GM18907 (cell line): ENCODE data around the gene STX8.

Experiments used
- ATAC-seq: cut with Tn5 transposase; IDR thresholded peaks from one replicate; pipeline ENCODE4 v1.9.1; 2021; ENCODE audit warnings: mild to moderate bottlenecking, moderate library complexity; ENCODE audit not compliant: unreplicated experiment

The STX8 gene

DNA sequence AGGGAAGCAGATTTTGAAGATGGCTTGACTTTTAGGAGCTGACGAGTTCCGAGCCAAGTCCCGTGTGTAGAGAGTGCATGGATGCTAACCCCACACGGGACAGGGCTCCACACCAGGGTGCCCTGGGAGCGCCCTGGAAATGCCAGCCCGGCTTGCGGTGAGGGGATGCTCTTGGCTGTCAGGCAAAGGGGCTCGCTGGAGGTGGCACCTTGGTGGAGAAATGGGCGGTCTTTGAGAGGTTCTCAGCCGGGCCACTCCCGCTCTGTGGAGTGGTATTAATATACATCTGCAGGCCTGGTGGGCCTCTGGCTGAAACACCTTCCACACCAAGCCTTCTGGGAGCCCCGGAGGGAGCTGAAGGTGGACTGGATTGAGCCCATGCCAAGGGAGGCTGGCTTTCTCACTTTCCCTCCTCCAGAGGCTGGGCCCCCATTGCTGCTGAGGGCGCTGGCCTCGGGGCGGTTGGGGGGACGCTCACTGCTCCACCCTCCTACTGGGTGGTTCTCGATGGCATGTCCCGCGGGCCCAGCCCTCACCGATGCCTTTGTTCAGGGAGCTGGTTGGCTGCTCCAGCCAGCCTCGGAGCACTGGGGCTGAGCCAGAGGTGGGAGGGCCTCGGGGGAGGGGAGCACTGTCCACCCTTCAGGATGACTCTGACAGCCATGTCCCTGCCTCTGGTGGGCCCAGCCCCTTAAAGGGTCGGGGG is 344.0 kb downstream of the STX8 start:
- no peak for ATAC-seq

DNA sequence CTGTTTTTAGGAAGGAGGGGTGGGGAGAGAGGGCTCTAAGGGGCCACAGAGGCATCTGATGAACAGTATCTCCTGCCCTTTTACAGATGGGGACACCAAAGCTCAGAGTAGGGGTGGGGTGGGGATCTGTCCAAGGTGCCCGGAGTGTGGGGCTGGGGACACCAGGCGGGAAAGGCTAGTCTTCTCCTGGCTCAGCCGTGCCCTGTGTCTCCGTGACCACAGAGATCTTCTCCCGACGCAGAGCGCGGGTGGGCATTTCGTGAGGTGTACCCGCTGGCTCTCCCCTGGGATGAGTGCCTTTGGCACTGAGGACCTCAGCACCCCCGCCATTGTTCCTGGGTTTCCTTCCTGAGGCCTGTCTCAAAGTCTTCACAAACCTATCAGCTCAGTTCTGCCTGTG is 344.8 kb downstream of the STX8 start:
- no peak for ATAC-seq

DNA sequence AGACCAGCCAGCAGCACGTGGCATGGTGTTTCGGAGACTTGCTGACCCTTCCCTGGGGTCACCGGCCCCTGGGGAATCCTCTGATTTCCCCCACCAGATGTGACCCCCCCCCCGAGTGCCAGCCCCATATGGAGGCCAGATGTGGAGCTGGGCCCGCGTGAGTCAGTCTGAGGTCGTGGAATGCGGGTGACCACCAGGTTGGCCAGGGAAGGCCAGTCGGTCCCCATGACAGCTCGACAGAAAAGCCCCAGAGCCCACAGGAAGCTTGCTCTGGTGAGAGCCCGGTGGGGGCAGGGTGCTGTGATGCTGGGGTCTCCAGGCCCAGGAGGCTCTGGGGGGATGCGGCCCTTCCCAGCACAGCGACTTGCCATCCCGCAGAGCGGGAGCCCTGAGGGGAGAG is 345.3 kb downstream of the STX8 start:
- no peak for ATAC-seq

DNA sequence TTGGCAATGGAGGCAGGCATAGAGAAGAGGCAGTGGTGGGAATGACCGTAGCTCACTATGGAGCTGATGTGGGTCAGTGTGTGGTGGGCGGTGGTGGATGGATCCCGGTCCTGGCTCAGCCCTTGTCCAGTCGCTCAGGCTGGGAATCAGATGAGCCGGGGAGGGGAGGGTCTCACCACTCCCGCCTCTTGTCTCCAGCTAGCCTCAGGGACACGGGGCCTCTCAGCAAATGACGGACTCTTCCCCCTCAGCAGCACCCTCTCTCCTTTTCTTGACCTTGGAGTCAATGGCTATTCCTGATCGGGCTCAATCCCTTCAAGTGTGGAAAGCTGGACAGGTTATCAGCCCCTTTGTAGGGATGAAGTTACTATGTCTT is 345.8 kb downstream of the STX8 start:
- ATAC-seq = no peak

DNA sequence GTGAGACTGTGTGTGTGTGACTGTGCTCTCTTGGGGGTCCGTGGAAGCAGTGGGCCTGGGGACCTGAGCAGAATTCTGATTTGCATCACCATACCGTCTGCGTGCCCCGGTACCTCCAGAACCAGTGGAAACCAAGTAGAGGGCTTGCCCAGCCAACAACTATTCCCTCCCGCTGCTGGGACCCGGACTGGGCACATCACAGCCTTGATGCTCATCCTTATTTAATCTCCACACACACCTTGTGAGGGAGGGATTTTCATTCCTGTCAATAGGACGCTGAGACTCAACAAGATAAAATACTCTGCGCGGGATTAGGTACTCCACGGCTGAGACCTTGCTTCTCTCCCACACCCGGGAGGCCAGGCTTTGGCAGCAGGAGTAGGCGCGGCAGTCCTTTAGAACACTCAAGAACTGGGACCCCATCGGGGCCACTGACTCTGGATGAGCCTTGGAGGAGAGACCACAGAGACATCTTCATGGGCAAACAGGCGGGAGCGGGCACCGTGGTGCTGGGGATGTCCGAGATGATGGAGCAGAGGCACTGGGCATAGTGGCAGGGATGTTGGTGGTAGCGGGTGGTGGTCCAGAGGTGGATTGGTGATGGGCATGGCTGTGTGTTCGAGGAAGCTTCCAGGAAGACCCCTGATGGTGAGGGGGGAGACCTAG is 346.3 kb downstream of the STX8 start:
- no peak for ATAC-seq

DNA sequence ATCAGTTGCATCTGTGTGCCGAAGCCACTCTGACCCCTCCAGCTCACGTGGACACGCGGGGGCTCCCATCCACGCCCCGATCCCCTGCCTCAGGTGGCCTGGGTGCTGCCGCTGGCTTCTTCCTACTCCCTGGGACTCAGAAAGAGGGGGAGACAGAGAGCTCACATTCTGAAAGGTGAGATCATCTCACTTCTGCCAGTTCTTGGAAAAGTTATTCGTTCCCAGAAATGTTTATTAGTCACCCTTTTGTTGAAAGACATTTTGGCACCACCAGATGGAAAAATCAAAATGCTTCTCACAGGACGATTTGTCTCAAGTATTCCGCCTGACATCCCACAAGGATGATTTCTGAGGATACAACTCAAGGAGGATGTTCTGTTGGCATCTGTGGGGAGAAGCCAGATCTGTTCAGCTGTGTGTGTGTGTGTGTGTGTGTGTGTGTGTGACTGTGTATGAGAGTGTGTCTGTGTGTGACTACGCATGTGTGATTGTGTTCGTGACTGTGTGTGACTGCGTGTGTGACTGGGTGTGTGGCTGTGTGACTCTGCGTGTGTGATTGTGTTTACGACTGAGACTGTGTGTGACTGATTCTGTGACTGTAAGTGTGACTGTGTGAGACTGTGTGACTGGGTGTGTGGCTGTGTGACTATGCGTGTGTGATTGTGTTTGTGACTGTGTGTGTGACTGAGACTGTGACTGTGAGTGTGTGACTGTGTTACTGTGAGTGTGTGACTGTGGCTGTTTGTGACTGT is 347.0 kb downstream of the STX8 start:
- no peak for ATAC-seq

DNA sequence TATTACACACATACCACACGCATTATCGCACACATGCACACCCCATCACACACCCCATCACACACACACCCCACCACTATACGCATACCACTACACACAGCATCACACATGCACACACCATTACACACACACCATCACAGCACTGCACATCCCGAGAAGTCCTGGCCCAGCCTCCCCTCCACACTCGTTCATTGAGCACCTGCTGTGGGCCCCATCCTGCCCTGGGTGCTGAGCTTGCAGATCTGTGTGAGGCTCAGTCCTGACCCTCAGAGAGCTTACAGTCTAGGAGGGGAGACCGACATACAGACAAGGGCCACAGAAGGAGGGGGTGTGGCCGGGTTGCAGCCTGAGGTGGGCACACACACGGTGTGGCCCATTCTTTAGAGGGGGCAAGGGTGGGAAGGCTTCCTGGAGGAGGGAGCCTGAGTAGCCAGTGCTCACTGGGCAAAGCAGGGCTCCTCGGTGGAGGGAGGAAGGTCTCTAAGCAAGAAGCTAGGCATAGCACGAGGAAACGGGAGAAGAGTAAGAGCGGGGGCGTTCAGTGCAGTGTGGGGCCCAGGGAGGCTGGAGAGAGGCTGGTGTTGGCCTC is 347.7 kb downstream of the STX8 start:
- no peak for ATAC-seq

DNA sequence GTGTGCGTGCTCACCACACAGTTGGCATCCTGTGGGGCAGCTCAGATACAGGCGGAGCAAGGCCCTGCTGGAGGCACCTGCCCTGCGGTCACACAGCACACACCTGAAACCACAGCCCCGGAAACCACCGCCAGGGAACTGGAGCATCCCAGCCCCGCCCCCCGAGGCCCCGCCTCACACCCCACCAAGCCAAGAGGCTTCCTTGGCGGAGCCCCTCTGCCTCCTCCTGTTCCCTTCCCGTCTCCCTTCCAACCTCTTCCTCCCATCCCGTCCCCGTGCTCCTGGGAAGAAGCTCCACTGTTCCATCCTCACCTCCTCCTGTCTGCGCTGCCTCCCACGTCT is 348.9 kb downstream of the STX8 start:
- no peak for ATAC-seq

DNA sequence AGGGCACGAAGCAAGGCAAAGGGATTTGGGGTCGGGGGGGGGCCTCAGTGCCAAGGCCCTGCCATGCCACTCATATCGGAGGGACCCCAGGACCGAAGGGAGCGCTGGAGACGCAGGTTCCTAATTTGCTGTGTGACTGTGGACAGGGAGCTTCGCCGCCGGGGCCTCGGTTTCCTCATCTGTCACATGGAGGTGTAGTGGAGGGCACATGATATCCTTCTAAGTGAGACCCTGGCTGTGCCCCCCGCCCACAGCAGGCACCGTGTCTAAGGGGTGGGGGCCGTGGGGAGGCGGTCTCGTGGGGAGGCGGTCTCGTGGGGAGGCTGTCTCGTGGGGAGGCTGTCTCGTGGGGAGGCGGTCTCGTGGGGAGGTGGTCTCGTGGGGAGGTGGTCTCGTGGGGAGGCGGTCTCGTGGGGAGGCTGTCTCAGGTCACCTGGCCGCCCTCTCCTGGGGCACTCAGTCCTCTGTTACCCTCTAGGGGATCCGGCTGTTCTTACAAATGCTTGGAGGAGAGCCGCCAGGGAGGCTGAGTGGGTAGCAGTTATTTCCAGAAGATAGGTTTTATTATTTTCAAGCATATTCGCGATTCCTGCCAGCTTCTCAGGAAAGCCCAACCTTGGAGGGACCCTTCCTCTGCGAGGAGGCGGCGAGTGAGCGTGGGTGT is 349.4 kb downstream of the STX8 start:
- ATAC-seq = no peak

DNA sequence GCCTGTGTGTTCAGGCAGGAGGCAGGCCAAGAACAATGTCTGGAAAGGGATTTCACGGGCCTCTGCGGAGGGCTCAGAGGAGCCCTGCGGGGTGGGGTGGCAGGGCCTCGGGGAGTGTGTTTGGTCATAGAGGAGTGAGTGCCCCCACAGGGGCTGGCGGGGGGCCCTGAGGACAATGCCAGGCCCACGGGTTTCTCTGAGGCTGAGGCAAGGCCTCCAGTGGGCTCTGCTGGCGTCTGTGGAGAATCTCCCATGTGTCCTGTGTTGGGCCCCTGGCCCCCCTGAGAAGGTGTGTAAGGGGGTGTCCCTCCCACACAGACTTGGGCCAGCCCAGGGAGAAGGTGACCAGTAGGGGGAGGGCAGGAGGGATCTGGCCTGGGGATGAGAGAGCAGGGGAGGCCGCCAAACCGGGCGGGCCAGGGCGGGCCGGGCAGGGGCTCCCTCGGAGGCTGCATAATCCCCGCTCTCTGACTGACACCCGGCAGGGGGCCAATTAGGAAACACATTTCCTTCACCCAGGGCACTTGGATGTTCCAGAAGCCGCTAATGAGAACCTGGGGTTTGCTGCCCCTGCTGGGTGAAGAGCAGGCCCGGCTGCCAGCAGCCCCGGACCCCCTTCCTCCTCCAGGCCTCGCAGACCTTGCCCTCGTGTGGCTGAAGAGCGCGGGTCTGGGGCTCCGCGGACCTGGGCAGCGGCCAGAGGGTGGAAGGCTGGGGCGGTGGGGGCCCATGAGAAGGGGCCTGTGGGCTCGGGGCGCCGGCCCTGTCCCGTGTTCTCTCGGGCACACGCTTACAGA is 350.1 kb downstream of the STX8 start:
- ATAC-seq = no peak

DNA sequence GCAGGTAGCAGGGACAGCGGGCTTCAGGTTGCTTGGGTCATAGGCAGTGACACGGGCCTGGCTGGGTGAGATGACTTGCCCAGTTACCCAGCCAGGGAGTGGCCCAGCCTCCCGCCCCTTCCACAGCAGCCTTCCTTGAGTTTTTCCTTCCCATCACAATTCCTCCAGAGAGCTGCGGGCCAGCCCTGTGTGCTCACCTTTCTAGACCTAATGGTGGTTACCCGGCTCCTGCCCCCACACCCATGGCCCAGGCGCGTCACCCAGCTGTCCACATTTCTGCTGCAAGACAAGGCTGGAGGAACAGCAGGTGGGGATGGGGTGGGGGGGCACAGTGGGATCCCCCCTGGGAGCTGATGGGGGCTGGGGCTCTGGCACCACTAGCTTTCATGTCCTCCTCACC is 351.1 kb downstream of the STX8 start:
- ATAC-seq = no peak

DNA sequence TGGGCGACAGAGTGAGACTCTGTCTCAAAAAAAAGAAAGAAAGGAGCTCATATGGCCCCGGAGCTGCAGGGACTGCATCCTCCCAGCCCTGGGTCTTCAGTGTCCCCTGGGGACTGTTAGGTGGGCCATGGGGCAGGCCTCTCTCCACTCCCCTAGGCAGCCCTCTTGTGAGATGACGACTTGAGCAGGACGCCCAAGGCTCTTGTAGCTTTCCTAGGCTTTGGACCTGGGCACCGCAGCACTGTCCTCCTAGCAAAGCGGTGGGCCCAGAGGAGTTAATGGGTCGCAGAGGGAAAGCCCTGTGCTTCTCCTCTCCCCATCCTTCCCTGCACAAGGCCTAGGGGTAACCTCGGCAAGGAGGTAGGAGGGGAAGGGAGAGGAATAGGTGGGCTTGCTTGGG is 352.1 kb downstream of the STX8 start:
- no peak for ATAC-seq

DNA sequence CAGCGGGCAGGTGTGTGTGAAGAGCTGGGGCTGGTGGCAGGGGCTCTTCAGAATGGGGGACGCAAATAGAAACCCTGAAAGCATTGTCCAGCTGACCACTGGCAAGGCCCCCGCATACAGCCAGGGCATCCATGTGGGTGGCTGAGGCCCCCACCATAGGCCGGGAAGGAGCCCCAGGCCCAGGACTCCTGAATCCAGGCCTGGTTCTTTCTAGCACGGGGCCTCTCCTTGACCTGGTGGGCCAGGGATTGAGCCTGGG is 353.8 kb downstream of the STX8 start:
- ATAC-seq = no peak

DNA sequence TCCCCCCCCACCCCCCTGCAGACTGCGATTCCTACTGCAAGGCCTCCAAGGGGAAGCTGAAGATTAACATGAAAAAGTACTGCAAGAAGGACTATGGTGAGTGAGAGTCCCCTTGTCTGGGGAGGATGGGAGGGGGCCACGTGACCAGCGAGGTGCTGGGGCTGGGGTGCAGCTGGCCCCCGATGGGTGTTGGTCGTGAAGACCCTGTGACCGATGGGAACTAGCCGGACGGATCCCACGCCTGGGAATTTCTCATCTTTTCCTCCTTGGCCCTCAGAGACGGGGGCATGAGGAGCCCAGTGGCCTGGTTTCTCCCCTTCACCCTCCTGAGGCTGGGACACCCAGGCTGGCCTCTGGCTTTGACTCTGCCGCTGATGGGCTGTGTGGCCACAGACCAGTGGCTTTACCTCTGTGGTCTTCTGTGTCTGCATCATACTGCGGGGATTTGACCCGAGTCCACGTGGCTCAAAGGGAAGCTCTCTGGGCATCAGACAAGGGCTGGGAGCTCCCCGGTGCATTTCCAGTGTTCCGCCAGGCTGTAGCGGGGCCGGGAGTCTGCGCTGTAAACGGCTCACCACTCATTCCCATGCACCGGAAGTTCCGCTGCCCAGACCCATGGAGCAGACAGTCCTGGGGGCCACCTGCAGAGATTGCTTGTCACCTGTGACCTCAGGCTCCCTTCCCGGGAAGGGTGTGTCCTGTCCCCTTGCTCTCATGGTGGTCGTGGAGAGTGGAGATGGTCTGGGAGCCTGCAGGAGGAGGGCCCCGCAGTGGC is 354.3 kb downstream of the STX8 start:
- ATAC-seq = no peak

DNA sequence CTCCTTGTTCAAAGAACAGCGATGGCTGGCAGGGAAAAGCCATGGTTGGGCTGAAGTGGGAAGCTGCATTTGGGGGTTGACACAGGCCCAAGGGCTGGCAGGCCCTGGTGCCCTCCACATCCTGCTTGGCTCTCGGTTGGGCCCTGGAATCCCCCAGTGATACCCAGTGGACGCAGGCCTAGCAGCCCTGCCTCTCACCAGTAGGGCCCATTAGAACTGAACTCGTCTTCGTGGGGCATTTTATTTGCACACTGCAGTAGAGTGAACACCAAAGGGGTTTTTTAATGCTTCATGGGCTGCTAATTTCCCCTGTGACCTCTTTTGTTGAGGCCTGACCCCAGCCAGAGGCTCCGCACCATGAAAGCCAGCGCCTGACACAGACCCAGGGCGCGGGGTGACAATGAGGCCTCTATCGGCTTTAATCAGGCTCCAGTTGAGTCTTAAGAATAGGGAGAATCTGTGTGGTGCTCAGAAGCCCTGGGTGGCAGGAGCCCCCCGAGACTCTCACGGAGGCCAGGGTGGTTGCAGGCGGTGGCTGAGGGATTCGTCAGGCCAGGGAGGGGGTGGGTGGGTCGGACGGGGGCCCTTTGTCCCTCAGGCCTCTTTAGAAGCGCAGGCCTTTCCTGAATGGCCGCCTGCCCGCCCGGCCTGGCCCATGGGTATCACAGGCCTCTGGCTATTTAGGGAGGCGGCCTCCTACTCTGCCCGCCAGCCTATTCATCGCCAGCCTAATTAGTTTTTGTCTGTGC is 355.0 kb downstream of the STX8 start:
- no peak for ATAC-seq

DNA sequence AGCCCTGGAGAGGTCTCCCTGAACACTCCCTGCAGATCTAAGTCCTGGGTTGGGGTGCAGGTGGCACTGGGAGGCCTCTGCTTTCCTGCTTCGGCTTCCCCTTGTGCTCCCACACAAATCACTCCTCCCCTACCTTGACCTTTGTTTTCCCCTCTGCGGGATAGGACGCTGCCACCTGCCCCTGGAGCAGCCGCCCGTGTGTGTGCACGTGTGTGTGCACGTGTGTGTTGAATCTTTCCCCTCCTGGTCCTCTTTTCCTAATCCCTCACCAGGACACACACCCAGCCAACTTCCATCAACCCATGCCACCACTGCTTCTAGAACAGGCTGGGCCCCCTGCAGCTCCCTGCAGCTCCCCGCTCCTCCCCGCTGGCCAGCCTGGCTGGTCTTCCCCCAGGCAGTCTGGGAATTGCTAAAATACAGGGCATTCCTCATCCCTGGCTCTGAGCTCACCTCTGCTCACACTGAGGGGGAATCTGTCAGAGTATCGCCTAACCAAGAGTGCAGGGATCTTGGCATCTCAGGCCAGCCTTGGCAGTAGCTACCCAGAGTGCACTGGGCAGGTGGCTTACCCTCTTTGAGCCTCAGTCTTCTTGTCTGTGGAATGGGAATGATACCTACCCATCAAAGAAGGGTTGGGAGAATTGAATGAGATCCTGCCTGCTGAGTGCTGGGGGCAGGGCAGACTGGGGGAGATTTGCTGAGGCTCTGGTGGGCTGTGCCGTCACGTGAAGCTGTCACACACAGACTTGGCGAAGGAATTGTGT is 355.8 kb downstream of the STX8 start:
- no peak for ATAC-seq

DNA sequence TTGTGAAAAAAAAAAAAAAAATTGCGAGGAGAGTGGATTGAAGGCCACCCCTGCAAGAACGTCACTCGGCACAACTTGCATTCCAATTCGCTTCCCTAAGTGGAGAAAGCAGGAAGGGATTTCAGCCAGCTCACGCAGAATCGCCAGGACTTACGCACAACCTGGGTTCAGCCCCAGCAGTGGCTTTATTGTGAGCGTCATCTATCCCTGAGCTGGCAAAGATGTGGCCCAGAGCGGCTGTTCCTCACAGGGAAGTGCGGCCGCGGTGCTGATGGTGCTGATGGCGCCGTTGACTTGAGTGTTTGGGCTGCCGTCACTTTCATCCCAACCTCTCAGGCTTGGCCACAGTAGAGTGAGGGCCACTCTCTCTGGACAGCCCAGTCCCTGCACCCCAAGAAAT is 356.7 kb downstream of the STX8 start:
- no peak for ATAC-seq

DNA sequence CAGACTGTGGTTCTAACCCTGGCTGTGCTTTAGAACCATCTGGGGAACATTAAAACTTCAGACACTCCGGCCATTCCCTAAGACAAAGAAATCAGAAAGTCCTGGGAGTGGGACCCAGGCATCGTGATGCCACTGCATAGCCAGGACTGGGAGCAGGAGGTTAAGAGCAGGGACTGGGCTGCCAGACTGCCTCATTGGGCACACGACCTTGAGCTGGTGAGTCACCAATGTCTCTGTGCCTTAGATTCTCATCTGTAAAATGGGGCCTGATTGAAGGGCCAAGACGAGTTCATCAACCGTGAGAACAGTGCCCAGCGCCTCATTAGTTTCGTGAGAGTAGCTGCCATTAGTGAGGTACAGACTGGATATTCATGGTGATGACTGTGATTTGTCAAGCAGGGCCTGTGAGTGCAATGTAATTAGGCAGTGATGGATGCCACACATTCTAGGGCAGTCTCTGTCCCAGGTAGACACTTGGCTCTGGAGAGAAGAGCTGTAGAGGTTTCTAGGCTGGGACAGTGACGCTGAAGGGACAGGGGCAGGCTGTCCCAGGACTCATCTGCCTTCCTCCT is 357.5 kb downstream of the STX8 start:
- no peak for ATAC-seq
